ENCODE results near the gene HOXA13.

- TF ChIP-seq, protein P1, sequence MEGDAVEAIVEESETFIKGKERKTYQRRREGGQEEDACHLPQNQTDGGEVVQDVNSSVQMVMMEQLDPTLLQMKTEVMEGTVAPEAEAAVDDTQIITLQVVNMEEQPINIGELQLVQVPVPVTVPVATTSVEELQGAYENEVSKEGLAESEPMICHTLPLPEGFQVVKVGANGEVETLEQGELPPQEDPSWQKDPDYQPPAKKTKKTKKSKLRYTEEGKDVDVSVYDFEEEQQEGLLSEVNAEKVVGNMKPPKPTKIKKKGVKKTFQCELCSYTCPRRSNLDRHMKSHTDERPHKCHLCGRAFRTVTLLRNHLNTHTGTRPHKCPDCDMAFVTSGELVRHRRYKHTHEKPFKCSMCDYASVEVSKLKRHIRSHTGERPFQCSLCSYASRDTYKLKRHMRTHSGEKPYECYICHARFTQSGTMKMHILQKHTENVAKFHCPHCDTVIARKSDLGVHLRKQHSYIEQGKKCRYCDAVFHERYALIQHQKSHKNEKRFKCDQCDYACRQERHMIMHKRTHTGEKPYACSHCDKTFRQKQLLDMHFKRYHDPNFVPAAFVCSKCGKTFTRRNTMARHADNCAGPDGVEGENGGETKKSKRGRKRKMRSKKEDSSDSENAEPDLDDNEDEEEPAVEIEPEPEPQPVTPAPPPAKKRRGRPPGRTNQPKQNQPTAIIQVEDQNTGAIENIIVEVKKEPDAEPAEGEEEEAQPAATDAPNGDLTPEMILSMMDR (IDR thresholded peaks at IDR 0.05), result no peak
- TF ChIP-seq POLR2A (IDR thresholded peaks at IDR 0.05), result no peak
- TF ChIP-seq EP300 (IDR thresholded peaks at IDR 0.05), result no peak
Observed at GRCh38 chr7:27182285-27182841, 17.5 kb downstream of the HOXA13 start.

All from tibial nerve (tissue), 4 donors.